ACC112 (cell line): ENCODE data around the gene INPP5F.

Source experiments
- H2AFZ ChIP-seq: fragments of 200-600 bp; sonication (generic); one replicate; pipeline ENCODE4 v1.6.0; 2017; ENCODE audit warnings: antibody characterized with exemption, low read length; ENCODE audit not compliant: unreplicated experiment
- H3K27ac ChIP-seq: fragments of 200-600 bp; sonication (generic); 2 replicates; pipeline ENCODE4 v1.5.1; 2014; ENCODE audit warnings: low read depth, mild to moderate bottlenecking, antibody characterized with exemption, low read length, moderate library complexity
- H3K27me3 ChIP-seq: fragments of 200-600 bp; sonication (generic); 2 replicates; pipeline ENCODE4 v1.6.1; 2014; ENCODE audit warnings: mild to moderate bottlenecking, antibody characterized with exemption, low read length, moderate library complexity, mixed read lengths; ENCODE audit not compliant: insufficient read depth
- H3K36me3 ChIP-seq: fragments of 200-600 bp; sonication (generic); 2 replicates; pipeline ENCODE4 v1.6.1; 2016; ENCODE audit warnings: mild to moderate bottlenecking, antibody characterized with exemption, low read length, moderate library complexity, mixed read lengths; ENCODE audit not compliant: insufficient read depth
- H3K4me1 ChIP-seq: fragments of 200-600 bp; sonication (generic); one replicate; pipeline ENCODE4 v1.6.1; 2016; ENCODE audit warnings: low read length, mixed read lengths; ENCODE audit not compliant: insufficient read depth, unreplicated experiment, control insufficient read depth
- H3K4me3 ChIP-seq: fragments of 200-600 bp; sonication (generic); 2 replicates; pipeline ENCODE4 v1.5.1; 2014; ENCODE audit warnings: mild to moderate bottlenecking, low read depth, low read length
- H3K79me2 ChIP-seq: fragments of 200-600 bp; sonication (generic); one replicate; pipeline ENCODE4 v1.6.0; 2016; ENCODE audit warnings: low read length; ENCODE audit not compliant: control insufficient read depth, unreplicated experiment, insufficient read depth

INPP5F gene

DNA sequence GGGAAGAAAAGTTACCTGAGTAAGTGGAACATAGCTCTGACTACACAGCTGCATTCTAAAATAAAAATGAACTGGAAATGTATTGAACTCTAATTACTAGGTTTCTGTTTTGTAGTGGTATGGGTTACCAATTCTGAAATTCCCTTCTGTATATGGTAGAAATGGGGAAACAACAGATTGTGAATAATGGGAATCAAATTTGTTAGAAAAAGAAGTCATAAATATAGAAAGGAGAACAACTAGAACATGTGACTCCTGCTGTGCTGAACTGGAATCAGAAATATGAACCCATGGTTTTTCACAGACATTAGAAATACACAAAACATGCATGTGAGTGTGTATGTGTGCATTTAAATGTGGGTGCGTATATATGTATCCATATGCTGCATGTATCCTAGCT lies 119.8 kb downstream of the INPP5F start:
- Histone ChIP-seq H2AFZ (no peak overlapping the region), H3K27me3 (no peaks in the 10 kb centered on the region), H3K79me2 (peaks cover 3% of the 10 kb centered on the region), H3K36me3 (peaks cover 68% of the 10 kb centered on the region), H3K4me3 (no peak overlapping the region), H3K27ac (no peak overlapping the region), H3K4me1 (peaks cover 16% of the 10 kb centered on the region)

DNA sequence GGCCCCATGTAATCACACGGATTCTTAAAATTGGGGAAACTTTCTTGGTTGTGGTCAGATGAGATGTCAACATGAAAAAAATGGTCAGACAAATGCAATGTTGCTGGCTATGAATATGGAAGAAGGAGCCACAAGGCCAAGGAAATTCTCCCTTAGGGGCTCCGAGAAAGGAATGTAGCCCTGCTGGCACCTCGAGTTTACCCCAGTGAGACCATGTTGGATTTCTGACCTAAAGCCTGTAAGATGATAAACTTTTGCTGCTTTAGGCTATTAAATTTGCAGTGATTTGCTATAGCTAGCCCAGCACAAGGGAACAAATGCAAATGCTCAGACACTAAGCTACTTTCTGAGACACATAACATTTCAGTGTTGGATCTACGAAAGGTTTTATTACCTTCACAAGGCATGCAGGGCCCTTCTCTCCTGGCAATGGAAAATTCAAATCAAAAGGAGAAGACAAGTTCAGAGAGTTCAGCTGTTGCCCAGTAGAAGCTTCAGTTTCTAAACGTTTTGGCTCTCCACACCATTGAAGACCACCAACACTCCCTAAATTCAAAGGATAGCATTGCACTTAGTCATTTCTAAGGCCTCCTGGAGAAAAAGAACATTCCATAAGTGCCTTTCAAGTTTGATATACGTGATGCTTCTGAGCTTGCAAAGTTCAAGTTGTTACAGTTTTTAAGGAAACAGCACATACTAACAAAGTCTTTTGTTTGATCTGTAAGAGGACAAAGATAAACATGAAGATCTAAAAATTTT lies 123.4 kb downstream of the INPP5F start:
- Histone ChIP-seq H3K36me3 (peaks cover 56% of the 10 kb centered on the region), H3K4me1 (peaks cover 16% of the 10 kb centered on the region), H3K4me3 (peak overlapping the region; percentile 20; the same call in 1 of the 2 replicates), H3K79me2 (peaks cover 3% of the 10 kb centered on the region), H2AFZ (no peak overlapping the region), H3K27ac (peak overlapping the region; percentile 51), H3K27me3 (no peaks in the 10 kb centered on the region)

DNA sequence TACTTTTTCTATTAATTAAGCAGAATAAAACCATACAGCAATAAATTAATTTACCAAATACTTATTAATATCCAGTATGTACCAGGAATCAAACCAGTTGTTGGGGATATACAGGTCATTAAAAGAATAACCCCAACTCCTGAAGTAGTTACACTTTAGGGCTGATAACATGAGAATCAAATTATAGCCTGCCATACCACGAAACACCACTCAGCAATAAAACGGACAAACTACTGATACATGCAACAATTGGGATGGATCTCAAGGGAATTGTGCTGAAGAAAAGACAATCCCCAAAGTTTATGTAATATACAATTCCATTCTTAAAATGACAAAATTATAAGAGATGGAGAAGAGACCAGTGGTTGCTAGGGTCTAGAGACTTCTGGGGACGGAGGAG lies 124.1 kb downstream of the INPP5F start:
- Histone ChIP-seq H3K4me1 (peaks cover 16% of the 10 kb centered on the region), H3K27me3 (no peaks in the 10 kb centered on the region), H2AFZ (no peak overlapping the region), H3K27ac (peak overlapping the region; percentile 51), H3K4me3 (peak overlapping the region; percentile 20; the same call in 1 of the 2 replicates), H3K79me2 (peaks cover 3% of the 10 kb centered on the region), H3K36me3 (peaks cover 50% of the 10 kb centered on the region)

DNA sequence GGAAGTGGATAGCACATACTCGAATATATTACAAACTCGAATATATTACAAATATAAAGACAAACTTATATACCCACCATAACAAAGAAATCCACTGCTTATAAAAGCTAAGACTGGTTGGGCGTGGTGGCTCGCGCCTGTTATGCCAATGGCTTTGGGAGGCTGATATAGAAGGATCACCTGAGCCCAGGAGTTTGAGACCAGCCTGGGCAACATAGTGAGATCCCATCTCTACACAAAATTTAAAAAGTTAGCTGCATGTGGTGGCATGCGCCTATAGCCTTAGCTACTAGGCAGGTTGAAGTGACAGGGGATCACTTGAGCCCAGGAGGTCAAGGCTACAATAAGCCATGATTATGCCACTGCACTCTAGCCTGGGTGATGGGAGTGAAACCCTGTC lies 126.4 kb downstream of the INPP5F start:
- peaks cover 6% of the 10 kb centered on the region for H3K79me2 ChIP-seq
- H3K36me3 ChIP-seq = peaks cover 35% of the 10 kb centered on the region; the same call in 1 of the 2 replicates
- no peaks in the 10 kb centered on the region for H3K27me3 ChIP-seq

DNA sequence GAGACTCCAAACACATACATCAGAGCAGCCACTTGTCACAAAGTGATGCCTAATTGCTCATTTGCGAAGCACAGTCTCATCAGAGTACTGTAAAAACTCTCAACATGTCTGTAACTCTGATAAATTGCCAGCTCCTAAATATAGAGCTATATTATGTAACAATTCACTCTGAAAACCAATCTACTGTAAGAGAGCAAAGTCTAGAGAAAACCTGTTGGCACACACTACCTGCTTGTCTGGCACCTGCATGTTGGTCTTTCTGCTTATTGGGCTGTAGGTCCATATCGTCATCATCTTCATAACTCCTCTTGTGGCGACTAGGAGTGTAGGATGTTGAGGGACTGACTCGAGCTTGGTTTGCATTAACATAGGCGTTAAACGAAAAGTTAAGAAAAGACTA lies 127.0 kb downstream of the INPP5F start:
- Histone ChIP-seq H3K4me3 (no peak overlapping the region), H3K36me3 (peaks cover 39% of the 10 kb centered on the region), H2AFZ (no peak overlapping the region), H3K4me1 (peaks cover 16% of the 10 kb centered on the region), H3K27ac (no peak overlapping the region), H3K27me3 (no peaks in the 10 kb centered on the region), H3K79me2 (peaks cover 11% of the 10 kb centered on the region)

More for the DNA sequence above, 126.4 kb downstream of the INPP5F start:
- Histone ChIP-seq H2AFZ (no peak overlapping the region), H3K27ac (no peak overlapping the region), H3K4me3 (no peak overlapping the region), H3K4me1 (peaks cover 16% of the 10 kb centered on the region)

DNA sequence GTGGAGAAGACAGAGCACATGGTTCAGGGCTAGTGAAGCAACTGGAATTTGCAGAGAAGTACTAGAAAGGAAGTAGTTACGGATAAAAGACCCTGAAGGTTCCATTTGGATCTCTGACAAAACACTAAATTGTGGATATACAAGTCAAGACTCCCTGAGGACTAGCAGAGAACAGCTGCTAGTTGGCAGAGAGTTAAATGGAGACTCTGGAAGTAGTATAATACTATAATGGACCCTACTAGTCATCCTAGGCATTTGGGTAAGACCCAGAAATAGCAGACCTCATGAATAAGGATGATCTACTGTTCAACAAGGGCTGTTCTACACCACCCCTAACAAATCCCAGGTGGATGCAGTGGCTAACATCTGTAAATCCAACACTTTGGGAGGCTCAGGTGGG lies 127.7 kb downstream of the INPP5F start:
- Histone ChIP-seq H3K27ac (no peak overlapping the region), H3K27me3 (no peaks in the 10 kb centered on the region), H3K79me2 (peaks cover 17% of the 10 kb centered on the region), H3K36me3 (peaks cover 46% of the 10 kb centered on the region), H3K4me1 (peaks cover 16% of the 10 kb centered on the region), H2AFZ (no peak overlapping the region), H3K4me3 (no peak overlapping the region)

DNA sequence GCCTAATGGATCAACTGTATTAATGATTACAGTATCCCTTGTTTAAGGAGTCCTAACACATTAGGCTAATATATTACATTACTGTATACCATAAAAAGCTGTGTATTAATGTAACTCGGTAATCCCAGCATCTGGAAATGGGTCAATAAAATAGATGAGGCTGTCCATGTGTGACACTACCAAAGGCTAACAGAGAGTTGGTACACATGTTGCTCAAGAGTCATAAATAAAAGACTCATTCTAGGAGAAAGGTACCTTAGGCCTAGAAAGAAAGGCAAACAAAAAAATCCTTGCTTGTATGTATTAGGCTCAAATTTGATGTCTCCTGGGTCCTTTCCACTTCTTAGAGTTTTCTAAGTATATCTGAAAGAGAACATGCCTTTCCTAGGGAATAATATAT lies 132.2 kb downstream of the INPP5F start:
- H3K4me3 ChIP-seq = no peak overlapping the region
- H3K36me3 ChIP-seq = peaks cover 25% of the 10 kb centered on the region
- H3K4me1 ChIP-seq = peaks cover 15% of the 10 kb centered on the region
- H3K27ac ChIP-seq = no peak overlapping the region
- peaks cover 57% of the 10 kb centered on the region for H3K79me2 ChIP-seq
- no peaks in the 10 kb centered on the region for H3K27me3 ChIP-seq
- no peak overlapping the region for H2AFZ ChIP-seq

DNA sequence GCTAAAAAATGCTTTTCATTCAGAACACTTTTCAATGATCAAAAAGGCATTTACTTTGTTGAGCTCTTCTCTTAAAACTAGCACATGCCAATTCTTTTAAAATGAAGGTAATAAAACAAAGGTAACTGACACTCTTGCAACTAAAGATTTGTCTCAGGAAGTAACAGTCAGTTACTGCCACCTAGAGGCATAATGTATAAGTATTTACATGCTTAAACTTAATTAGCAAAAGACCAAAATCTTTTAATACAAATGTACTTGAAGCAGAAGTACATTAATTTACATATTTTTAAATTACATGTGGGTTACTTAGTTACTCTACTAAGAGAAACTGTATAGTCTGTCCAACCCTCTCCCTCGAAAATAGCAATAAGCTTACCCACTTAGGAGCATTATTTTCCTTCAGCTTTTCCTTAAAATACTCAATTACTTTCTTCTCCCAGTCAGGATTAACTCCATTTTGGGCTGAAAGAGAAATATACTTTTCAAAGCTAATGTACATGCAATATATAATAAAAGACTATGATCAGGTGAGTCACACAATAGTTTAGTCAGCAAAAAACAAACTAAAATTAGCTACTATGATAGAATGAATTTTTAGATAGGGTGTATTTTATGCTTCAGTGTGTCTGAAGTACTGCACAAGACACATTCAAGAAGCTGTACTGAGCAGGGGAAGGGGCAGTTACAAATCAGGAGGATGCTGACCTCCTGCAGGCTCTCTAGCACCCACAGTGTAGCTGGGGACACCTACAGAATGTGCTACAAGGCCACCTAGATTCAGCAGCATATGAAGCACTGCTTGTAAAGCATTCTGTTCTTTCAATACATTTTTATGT lies 133.8 kb downstream of the INPP5F start:
- peaks cover 15% of the 10 kb centered on the region for H3K4me1 ChIP-seq
- no peak overlapping the region for H3K27ac ChIP-seq
- peaks cover 71% of the 10 kb centered on the region for H3K79me2 ChIP-seq
- H3K36me3 ChIP-seq = peaks cover 17% of the 10 kb centered on the region
- no peak overlapping the region for H2AFZ ChIP-seq
- no peaks in the 10 kb centered on the region for H3K27me3 ChIP-seq
- H3K4me3 ChIP-seq = no peak overlapping the region

DNA sequence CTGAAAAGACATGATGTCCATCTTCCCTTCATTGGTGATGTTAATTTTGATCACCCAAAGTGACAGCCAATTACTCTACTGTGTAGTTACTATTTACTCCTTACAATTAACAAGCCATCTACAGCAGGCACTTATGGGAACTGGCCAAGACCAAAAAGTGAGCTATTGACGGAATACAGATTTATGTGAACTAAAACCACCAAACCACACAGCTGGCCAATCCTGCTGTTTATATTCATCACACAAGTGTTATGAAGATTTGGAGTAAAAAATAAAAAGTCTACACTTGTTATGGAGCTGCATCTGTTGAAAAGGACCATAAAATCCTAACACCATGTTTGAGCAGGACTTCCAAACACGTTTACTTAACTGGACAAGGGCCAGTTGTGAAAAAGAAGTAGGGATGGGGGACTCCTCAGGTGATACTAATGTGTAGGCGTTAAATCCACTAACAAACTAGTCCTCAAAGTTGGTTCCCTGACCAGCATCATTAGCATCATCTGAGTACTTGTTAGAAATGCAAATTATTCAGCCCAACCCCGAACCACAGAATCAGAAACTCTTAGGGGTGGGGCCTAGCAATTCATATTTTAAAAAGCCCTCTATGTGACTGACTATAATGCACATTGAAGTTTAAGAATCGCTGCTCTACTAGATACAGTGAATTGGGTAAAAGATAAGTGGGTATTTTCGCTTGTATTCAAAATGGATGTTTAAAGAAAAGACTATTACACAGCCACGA lies 135.2 kb downstream of the INPP5F start:
- Histone ChIP-seq H3K79me2 (peaks cover 85% of the 10 kb centered on the region), H2AFZ (no peak overlapping the region), H3K4me3 (no peak overlapping the region), H3K27me3 (no peaks in the 10 kb centered on the region), H3K4me1 (peaks cover 15% of the 10 kb centered on the region), H3K36me3 (peaks cover 17% of the 10 kb centered on the region), H3K27ac (no peak overlapping the region)

DNA sequence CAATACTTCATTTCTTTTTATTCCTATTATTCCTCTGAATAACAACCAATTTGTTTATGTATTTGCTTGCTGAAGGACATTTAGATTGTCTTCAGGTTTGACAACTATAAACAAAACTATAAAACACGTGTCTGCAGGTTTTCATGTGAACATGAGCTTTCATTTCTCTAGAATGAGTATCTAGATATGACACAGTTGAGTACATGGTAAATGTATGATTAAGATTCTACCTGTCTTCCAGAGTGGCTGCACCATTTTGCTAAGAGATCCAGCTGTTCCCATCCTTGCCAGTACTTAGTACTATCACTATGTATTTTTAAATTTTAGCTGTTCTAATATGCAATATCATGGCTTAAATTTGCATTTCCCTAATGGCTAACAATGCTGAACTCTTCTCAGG lies 136.7 kb downstream of the INPP5F start:
- H3K79me2 ChIP-seq = peaks cover 95% of the 10 kb centered on the region
- peaks cover 10% of the 10 kb centered on the region for H3K36me3 ChIP-seq
- no peak overlapping the region for H3K27ac ChIP-seq
- H3K4me3 ChIP-seq = no peak overlapping the region
- H2AFZ ChIP-seq = no peak overlapping the region
- peaks cover 18% of the 10 kb centered on the region for H3K4me1 ChIP-seq
- no peaks in the 10 kb centered on the region for H3K27me3 ChIP-seq
